Measurements from ENCODE around the gene SRRT.
"Not testable (repeated sequence)": the region's sequence is repeated elsewhere in the genome, so short reads cannot be mapped to it uniquely, and the experiment has no call there.

Gene SRRT

GRCh38 chr7:100921039-100921438, 46.1 kb downstream of the SRRT start:
- H3K4me3 ChIP-seq (ENCODE audit: control insufficient read depth, low read depth, low read length): no peak overlapping the region
- no peak for DNase-seq (ENCODE audit: low read depth)
- no peak for TF ChIP-seq CTCF (conservative IDR thresholded peaks at IDR 0.05; ENCODE audit: control insufficient read depth, insufficient read depth, low read depth, low read length)

GRCh38 chr7:100923616-100924015, 48.7 kb downstream of the SRRT start:
- not testable (repeated sequence) for DNase-seq (ENCODE audit: low read depth); H3K4me3 ChIP-seq (ENCODE audit: control insufficient read depth, low read depth, low read length)

GRCh38 chr7:100929808-100930174, 54.9 kb downstream of the SRRT start:
- no peak for DNase-seq (ENCODE audit: low read depth)
- H3K4me3 ChIP-seq (ENCODE audit: control insufficient read depth, low read depth, low read length): no peak overlapping the region
- TF ChIP-seq CTCF (conservative IDR thresholded peaks at IDR 0.05; ENCODE audit: control insufficient read depth, insufficient read depth, low read depth, low read length): no peak

GRCh38 chr7:100933734-100934133, 58.8 kb downstream of the SRRT start:
- no peak for TF ChIP-seq CTCF (conservative IDR thresholded peaks at IDR 0.05; ENCODE audit: control insufficient read depth, insufficient read depth, low read depth, low read length)
- DNase-seq (ENCODE audit: low read depth): no peak

GRCh38 chr7:100935381-100935780, 60.5 kb downstream of the SRRT start:
- not testable (repeated sequence) for H3K4me3 ChIP-seq (ENCODE audit: control insufficient read depth, low read depth, low read length); DNase-seq (ENCODE audit: low read depth)

More at GRCh38 chr7:100933734-100934133, 58.8 kb downstream of the SRRT start:
- H3K4me3 ChIP-seq (ENCODE audit: control insufficient read depth, low read depth, low read length): no peak overlapping the region

- DNase-seq (ENCODE audit: low read depth); H3K4me3 ChIP-seq (ENCODE audit: control insufficient read depth, low read depth, low read length): not testable (repeated sequence)
These were observed 61.3 kb downstream of the SRRT start for GRCh38 chr7:100936167-100936566.
